ENCODE measurements around the gene RAB40C.

Gene RAB40C

GRCh38 chr16:583470-583814, 6.4 kb upstream of the RAB40C start:
- Histone ChIP-seq H3K27ac (ENCODE audit: low read depth, low read length) (no peak overlapping the region), H3K4me1 (ENCODE audit: control insufficient read depth in 1 of 2, insufficient read depth in 2 of 2, low read length in 2 of 2) (peaks cover 6 to 15% of the 10 kb centered on the region in 2 donors), H3K36me3 (ENCODE audit: control insufficient read depth in 1 of 2, insufficient read depth in 2 of 2, low read length in 2 of 2) (no peaks in the 10 kb centered on the region), H3K27me3 (ENCODE audit: control insufficient read depth in 1 of 2, insufficient read depth in 2 of 2, low read length in 2 of 2) (peaks cover 3 to 6% of the 10 kb centered on the region in 2 donors), H3K9ac (ENCODE audit: low read depth in 1 of 2, low read length in 2 of 2) (no peak overlapping the region), H3K9me3 (ENCODE audit: control insufficient read depth in 1 of 2, low read length in 2 of 2) (no peaks in the 10 kb centered on the region), H3K4me3 (ENCODE audit: low read depth in 1 of 2, low read length in 2 of 2) (no peak overlapping the region)

- Histone ChIP-seq H3K9ac (ENCODE audit: low read depth in 1 of 2, low read length in 2 of 2) (no peak overlapping the region), H3K27me3 (ENCODE audit: control insufficient read depth in 1 of 2, insufficient read depth in 2 of 2, low read length in 2 of 2) (peaks cover 3 to 6% of the 10 kb centered on the region in 2 donors), H3K9me3 (ENCODE audit: control insufficient read depth in 1 of 2, low read length in 2 of 2) (no peaks in the 10 kb centered on the region), H3K36me3 (ENCODE audit: control insufficient read depth in 1 of 2, insufficient read depth in 2 of 2, low read length in 2 of 2) (no peaks in the 10 kb centered on the region), H3K4me1 (ENCODE audit: control insufficient read depth in 1 of 2, insufficient read depth in 2 of 2, low read length in 2 of 2) (peaks cover 6 to 15% of the 10 kb centered on the region in 2 donors), H3K4me3 (ENCODE audit: low read depth in 1 of 2, low read length in 2 of 2) (no peak overlapping the region), H3K27ac (ENCODE audit: low read depth, low read length) (no peak overlapping the region)
Measured at GRCh38 chr16:583815-584591, 5.9 kb upstream of the RAB40C start.

GRCh38 chr16:585351-585750, 4.5 kb upstream of the RAB40C start:
- Histone ChIP-seq H3K27ac (ENCODE audit: low read depth, low read length) (no peak overlapping the region), H3K9me3 (ENCODE audit: control insufficient read depth in 1 of 2, low read length in 2 of 2) (no peaks in the 10 kb centered on the region), H3K27me3 (ENCODE audit: control insufficient read depth in 1 of 2, insufficient read depth in 2 of 2, low read length in 2 of 2) (peaks cover 3 to 6% of the 10 kb centered on the region in 2 donors), H3K4me3 (ENCODE audit: low read depth in 1 of 2, low read length in 2 of 2) (no peak overlapping the region), H3K9ac (ENCODE audit: low read depth in 1 of 2, low read length in 2 of 2) (no peak overlapping the region), H3K36me3 (ENCODE audit: control insufficient read depth in 1 of 2, insufficient read depth in 2 of 2, low read length in 2 of 2) (no peaks in the 10 kb centered on the region), H3K4me1 (ENCODE audit: control insufficient read depth in 1 of 2, insufficient read depth in 2 of 2, low read length in 2 of 2) (peaks cover 6 to 16% of the 10 kb centered on the region in 2 donors)

- Histone ChIP-seq H3K27ac (ENCODE audit: low read depth, low read length) (no peak overlapping the region), H3K27me3 (ENCODE audit: control insufficient read depth in 1 of 2, insufficient read depth in 2 of 2, low read length in 2 of 2) (peaks cover 3 to 6% of the 10 kb centered on the region in 2 donors), H3K4me1 (ENCODE audit: control insufficient read depth in 1 of 2, insufficient read depth in 2 of 2, low read length in 2 of 2) (peaks cover 10 to 24% of the 10 kb centered on the region in 2 donors), H3K36me3 (ENCODE audit: control insufficient read depth in 1 of 2, insufficient read depth in 2 of 2, low read length in 2 of 2) (no peaks in the 10 kb centered on the region), H3K9ac (ENCODE audit: low read depth in 1 of 2, low read length in 2 of 2) (no peak overlapping the region), H3K4me3 (ENCODE audit: low read depth in 1 of 2, low read length in 2 of 2) (no peak overlapping the region), H3K9me3 (ENCODE audit: control insufficient read depth in 1 of 2, low read length in 2 of 2) (no peaks in the 10 kb centered on the region)
Measured at GRCh38 chr16:586047-586644, 3.7 kb upstream of the RAB40C start.

- peak overlapping the region in 1 of 2 donors; percentile 83 for H3K4me3 ChIP-seq (ENCODE audit: low read depth in 1 of 2, low read length in 2 of 2)
- peaks cover 3 to 6% of the 10 kb centered on the region in 2 donors for H3K27me3 ChIP-seq (ENCODE audit: control insufficient read depth in 1 of 2, insufficient read depth in 2 of 2, low read length in 2 of 2)
- peaks cover 16 to 29% of the 10 kb centered on the region in 2 donors for H3K4me1 ChIP-seq (ENCODE audit: control insufficient read depth in 1 of 2, insufficient read depth in 2 of 2, low read length in 2 of 2)
- no peaks in the 10 kb centered on the region for H3K9me3 ChIP-seq (ENCODE audit: control insufficient read depth in 1 of 2, low read length in 2 of 2)
- no peaks in the 10 kb centered on the region for H3K36me3 ChIP-seq (ENCODE audit: control insufficient read depth in 1 of 2, insufficient read depth in 2 of 2, low read length in 2 of 2)
- H3K9ac ChIP-seq (ENCODE audit: low read depth in 1 of 2, low read length in 2 of 2): peak overlapping the region in 1 of 2 donors; percentile 88
- no peak overlapping the region for H3K27ac ChIP-seq (ENCODE audit: low read depth, low read length)
Measured at GRCh38 chr16:586645-587590, 2.9 kb upstream of the RAB40C start.

- no peaks in the 10 kb centered on the region for H3K9me3 ChIP-seq (ENCODE audit: control insufficient read depth in 1 of 2, low read length in 2 of 2)
- H3K36me3 ChIP-seq (ENCODE audit: control insufficient read depth in 1 of 2, insufficient read depth in 2 of 2, low read length in 2 of 2): no peaks in the 10 kb centered on the region
- H3K27ac ChIP-seq (ENCODE audit: low read depth, low read length): peak overlapping the region; percentile 97
- H3K4me1 ChIP-seq (ENCODE audit: control insufficient read depth in 1 of 2, insufficient read depth in 2 of 2, low read length in 2 of 2): peaks cover 32 to 46% of the 10 kb centered on the region in 2 donors
- H3K4me3 ChIP-seq (ENCODE audit: low read depth in 1 of 2, low read length in 2 of 2): peak overlapping the region; percentile 81 to 83
- peak overlapping the region; percentile 73 to 88 for H3K9ac ChIP-seq (ENCODE audit: low read depth in 1 of 2, low read length in 2 of 2)
- H3K27me3 ChIP-seq (ENCODE audit: control insufficient read depth in 1 of 2, insufficient read depth in 2 of 2, low read length in 2 of 2): peaks cover 3 to 6% of the 10 kb centered on the region in 2 donors
Measured at GRCh38 chr16:588639-588888, 1.3 kb upstream of the RAB40C start.

- peak overlapping the region; percentile 97 for H3K27ac ChIP-seq (ENCODE audit: low read depth, low read length)
- peak overlapping the region; percentile 76 to 88 for H3K9ac ChIP-seq (ENCODE audit: low read depth in 1 of 2, low read length in 2 of 2)
- peaks cover 37 to 51% of the 10 kb centered on the region in 2 donors for H3K4me1 ChIP-seq (ENCODE audit: control insufficient read depth in 1 of 2, insufficient read depth in 2 of 2, low read length in 2 of 2)
- H3K36me3 ChIP-seq (ENCODE audit: control insufficient read depth in 1 of 2, insufficient read depth in 2 of 2, low read length in 2 of 2): no peaks in the 10 kb centered on the region
- no peaks in the 10 kb centered on the region for H3K9me3 ChIP-seq (ENCODE audit: control insufficient read depth in 1 of 2, low read length in 2 of 2)
- peaks cover 3 to 6% of the 10 kb centered on the region in 2 donors for H3K27me3 ChIP-seq (ENCODE audit: control insufficient read depth in 1 of 2, insufficient read depth in 2 of 2, low read length in 2 of 2)
- H3K4me3 ChIP-seq (ENCODE audit: low read depth in 1 of 2, low read length in 2 of 2): peak overlapping the region; percentile 81 to 83
Measured at GRCh38 chr16:588889-589657, 793 bp upstream of the RAB40C start.

- H3K27me3 ChIP-seq (ENCODE audit: control insufficient read depth in 1 of 2, insufficient read depth in 2 of 2, low read length in 2 of 2): peaks cover 3 to 5% of the 10 kb centered on the region in 2 donors
- peak overlapping the region; percentile 79 to 86 for H3K4me3 ChIP-seq (ENCODE audit: low read depth in 1 of 2, low read length in 2 of 2)
- peak overlapping the region; percentile 92 to 98 for H3K9ac ChIP-seq (ENCODE audit: low read depth in 1 of 2, low read length in 2 of 2)
- peaks cover 48 to 61% of the 10 kb centered on the region in 2 donors for H3K4me1 ChIP-seq (ENCODE audit: control insufficient read depth in 1 of 2, insufficient read depth in 2 of 2, low read length in 2 of 2)
- H3K36me3 ChIP-seq (ENCODE audit: control insufficient read depth in 1 of 2, insufficient read depth in 2 of 2, low read length in 2 of 2): no peaks in the 10 kb centered on the region
- H3K9me3 ChIP-seq (ENCODE audit: control insufficient read depth in 1 of 2, low read length in 2 of 2): no peaks in the 10 kb centered on the region
- H3K27ac ChIP-seq (ENCODE audit: low read depth, low read length): peak overlapping the region; percentile 87
Measured at GRCh38 chr16:590188-590814, 435 bp downstream of the RAB40C start.

GRCh38 chr16:590815-591200, 942 bp downstream of the RAB40C start:
- Histone ChIP-seq H3K27me3 (ENCODE audit: control insufficient read depth in 1 of 2, insufficient read depth in 2 of 2, low read length in 2 of 2) (peaks cover 0 to 3% of the 10 kb centered on the region in 2 donors), H3K9me3 (ENCODE audit: control insufficient read depth in 1 of 2, low read length in 2 of 2) (no peaks in the 10 kb centered on the region), H3K4me1 (ENCODE audit: control insufficient read depth in 1 of 2, insufficient read depth in 2 of 2, low read length in 2 of 2) (peaks cover 52 to 61% of the 10 kb centered on the region in 2 donors), H3K4me3 (ENCODE audit: low read depth in 1 of 2, low read length in 2 of 2) (peak overlapping the region; percentile 79 to 86), H3K27ac (ENCODE audit: low read depth, low read length) (peak overlapping the region; percentile 87), H3K36me3 (ENCODE audit: control insufficient read depth in 1 of 2, insufficient read depth in 2 of 2, low read length in 2 of 2) (peaks cover 0 to under 1% of the 10 kb centered on the region in 2 donors), H3K9ac (ENCODE audit: low read depth in 1 of 2, low read length in 2 of 2) (peak overlapping the region; percentile 92 to 98)

Measured in duodenal mucosa (tissue), 2 donors.